IPS-11a (cell line): ENCODE results near the gene JAKMIP1.

Experiments used
- H3K4me3 ChIP-seq: one replicate; pipeline ENCODE4 v1.5.1; 2013; ENCODE audit warnings: low read depth, low read length, control low read depth

Gene JAKMIP1

DNA sequence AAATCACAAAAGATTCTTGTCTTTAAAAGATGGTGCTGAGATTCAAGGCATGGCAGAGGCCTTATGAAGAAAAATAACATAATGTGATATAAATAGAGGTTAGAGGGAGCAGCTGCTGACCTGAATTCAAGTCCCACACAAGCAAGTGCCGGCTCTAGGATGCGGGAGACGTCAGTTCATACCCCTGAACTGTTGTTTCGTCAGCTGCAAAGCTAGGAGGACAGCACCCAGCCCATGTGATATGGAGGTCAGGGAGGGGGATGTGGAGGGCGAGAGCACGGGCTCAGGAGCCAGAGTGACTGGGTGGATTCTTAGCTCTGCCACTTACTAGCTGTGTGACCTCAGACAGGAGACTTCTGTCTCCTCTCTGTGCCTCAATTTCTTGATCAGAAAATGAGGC is 77.9 kb downstream of the JAKMIP1 start:
- H3K4me3 ChIP-seq = no peak overlapping the region

DNA sequence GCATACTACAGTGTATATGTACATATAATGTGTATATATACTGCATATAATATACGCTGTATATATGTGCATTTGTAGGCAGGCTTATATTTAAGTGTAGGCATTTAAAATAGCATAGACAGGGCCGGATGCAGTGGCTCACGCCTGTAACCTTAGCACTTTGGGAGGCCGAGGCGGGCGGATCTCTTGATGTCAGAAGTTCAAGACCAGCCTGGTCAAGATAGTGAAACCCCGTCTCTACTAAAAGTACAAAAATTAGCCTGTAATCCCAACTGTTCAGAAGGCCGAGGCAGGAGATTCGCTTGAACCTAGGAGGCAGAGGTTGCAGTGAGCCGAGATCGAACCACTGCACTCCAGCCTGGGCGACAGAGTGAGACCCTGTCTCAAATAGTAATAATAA is 78.4 kb downstream of the JAKMIP1 start:
- no peak overlapping the region for H3K4me3 ChIP-seq

DNA sequence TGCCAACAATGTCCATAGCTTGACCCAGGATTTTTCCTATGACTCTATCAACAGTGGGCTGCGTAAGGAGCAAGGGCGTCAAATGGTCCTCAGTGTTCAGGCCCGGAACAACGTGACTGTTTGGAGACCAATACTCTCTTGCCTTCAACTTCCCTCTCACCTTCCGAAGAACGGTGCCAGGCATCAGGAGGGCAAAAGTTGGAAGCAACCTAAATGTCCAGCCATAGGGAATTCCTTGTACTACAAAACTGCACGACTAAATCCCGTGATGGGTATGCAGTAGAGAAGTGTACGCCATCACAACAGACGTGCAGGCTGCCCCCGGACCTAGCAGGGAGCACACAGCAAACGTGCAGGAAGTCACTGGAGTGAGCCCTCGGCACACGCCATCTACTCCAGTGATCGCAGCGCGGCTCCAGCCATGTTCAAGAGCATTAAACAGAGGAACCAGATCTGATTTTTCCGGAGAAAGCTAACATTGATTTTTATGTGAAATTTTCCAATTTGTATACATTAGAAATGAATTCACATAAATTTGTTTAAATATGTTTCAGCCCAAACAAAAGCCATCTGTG is 79.0 kb downstream of the JAKMIP1 start:
- H3K4me3 ChIP-seq = no peak overlapping the region

DNA sequence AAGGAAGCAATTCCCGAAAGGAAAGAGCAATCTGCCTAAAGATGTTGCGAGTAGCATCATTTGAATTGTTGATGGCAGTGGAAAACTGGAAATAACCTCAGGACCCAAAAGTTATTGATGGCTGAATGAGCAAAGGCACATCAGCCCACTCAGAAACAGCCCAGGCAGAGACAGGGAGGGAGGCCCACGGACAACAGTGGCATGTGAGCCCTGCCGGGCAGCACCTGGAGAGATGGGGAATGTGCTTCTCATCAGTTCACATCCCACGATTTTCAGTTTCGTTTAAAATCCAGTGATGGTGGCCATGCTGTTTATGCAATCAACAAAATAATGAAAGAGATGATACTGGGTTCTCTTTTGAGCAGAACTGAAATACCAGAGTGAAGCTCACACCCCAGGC is 80.0 kb downstream of the JAKMIP1 start:
- no peak overlapping the region for H3K4me3 ChIP-seq

DNA sequence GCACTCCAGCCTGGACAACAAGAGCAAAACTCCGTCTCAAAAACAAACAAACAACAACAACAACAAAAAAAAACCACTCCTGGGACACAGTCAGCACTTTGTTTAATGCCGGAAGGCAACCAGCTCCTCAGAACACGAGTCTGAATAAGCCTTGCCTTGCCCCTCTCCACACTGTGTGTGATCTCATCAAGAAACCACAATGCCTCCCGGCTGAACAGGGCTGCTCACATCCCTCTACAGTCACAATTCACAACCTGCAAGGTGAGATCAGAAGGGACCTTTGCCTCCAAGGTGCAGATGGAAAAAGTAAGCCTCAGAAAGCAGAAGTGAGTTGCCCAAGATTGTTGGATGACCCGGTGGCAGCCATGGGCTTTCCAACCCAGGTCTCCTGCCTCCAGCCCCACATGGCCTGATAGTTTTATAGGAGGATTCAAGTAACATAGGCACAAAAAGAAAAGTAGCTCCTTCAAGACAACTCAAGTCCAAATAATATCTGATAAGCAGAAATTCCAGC is 80.8 kb downstream of the JAKMIP1 start:
- no peak overlapping the region for H3K4me3 ChIP-seq

DNA sequence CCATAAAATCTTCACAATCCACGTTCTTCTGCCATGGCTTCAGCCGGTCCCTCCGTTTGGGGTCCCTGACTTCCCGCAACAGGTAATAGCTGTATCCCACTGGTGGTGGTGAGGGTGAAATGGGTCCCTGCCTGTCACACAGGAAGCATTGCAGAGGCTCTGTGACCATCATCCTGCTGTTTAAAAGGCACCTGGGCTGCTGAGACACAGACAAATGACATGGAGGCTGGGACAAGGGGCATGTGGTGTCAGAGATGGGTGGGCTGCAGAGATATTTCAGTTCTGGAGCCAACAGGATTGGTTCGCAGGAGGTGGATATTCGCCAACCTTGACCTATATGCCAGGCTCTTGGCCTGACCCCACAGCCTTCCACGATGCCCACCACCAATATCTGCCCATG is 82.1 kb downstream of the JAKMIP1 start:
- H3K4me3 ChIP-seq = no peak overlapping the region

DNA sequence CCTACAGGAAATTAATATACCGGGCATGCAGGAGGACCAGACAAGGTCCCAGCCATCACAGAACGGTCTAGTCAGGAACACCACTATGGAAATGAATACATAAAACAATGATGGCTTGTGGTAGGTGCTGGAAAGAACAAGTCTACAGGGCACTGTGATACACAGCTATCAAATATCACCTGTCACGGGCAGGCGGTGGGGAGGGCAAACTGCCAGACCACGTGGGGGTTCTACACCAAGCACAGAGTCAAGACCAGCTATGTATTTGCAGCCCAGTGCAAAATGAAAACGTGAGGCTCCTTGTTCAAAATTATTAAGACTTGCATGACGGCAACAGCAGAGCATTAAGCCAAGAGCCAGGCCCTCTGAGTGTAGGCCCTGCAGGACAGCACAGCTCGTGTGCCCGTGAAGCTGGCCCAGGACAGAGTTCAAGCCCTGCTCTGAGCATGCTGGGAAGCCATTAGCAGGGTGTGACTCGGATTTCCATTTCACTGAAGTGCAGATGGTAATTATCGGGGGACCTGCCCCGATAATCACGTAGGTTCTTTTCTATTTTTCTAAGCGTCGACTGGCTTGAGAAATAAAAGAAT is 83.6 kb downstream of the JAKMIP1 start:
- H3K4me3 ChIP-seq = no peak overlapping the region

DNA sequence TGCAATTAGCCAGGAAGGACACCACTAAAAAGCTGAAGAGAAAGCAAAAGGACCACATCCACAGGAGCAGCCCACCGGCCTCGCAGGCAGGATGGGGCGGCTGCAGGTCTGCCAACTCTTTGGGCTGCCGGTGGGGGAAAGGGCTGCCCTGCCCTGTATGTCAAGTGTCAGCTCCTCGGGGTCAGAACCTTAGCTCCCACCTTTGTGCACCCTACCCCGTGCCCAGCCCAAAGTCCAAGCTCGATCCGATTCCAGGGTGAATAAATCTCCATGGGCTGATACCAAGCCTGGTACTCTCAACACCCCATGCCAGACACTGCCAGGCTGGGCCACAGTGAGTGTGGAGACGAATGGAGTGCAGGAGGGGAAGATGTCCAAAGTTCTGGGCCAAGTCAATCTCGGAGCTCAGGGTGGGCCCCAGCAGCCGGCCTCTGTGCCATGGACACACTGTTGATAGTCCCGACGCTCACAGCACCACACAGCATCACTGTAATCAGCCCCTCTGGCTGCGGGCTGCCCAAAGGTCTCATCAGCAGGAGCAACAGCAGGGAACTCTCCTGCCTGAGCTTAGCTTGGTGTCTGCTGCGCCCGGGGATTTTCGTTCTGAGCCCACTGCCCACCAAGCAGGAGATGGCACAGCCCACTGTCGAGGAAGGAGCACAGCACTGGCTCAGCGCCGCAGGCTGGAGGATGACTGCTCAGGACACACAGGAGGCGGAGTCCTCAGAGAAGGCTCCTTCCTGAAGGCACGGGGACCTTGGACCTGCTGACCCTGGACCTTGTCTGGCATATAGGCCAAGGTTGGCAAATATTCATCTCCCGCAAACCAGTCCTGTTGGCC is 84.4 kb downstream of the JAKMIP1 start:
- H3K4me3 ChIP-seq = no peak overlapping the region

DNA sequence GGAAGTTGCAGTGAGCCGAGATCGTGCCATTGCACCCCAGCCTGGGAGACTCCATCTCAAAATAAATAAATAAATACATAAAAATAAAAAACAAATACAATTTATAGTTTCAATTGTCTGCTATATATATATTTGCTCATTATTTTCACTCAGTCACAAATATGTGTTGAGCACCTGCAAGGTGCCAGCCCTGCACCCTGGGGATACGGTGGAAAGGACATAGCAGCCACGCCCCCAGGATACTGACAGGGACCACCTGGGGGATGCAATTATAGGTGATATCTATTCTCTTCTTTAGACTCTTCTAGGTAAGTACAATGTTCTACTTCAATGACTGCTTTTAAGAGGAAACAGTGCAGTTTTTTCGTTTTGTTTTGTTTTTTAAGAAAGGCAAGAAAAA is 85.0 kb downstream of the JAKMIP1 start:
- no peak overlapping the region for H3K4me3 ChIP-seq

DNA sequence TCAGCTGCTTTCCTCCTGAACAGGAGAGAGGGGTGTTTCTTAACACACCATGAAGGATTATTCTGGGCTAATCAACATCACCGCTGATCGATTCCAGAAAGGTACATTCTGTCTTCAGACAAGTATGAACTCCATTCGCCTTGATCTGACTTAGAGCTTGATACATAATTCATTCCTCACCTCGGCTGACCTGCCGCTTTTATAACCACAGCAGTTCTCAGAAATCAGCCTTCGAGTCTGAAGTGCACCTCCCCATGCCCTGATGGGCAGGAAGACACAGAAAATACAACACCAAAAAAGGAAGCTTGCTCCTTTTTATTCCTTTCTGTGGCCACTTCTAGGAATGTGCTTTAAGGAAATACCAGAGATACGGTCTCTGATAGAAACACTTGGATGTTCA is 85.7 kb downstream of the JAKMIP1 start:
- no peak overlapping the region for H3K4me3 ChIP-seq

DNA sequence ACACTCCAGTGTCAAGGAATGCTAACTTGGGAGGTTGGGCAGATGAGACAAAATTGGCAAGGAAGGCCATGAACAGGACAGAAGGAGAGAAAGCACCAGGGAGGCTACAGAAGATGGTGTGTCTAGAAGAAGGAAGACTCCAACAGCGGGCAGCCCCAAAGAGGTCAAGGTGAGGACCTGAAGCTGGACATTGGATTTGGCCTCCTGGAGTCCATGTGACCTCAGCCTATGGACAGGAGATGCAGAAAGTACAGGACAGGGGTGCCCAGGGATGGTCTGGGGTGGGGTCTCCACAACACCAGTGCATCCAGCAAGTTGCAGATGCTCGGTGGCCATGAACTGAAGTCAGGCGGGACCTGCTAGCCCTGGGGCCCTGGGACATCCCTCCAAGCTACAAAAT is 86.2 kb downstream of the JAKMIP1 start:
- H3K4me3 ChIP-seq = no peak overlapping the region

DNA sequence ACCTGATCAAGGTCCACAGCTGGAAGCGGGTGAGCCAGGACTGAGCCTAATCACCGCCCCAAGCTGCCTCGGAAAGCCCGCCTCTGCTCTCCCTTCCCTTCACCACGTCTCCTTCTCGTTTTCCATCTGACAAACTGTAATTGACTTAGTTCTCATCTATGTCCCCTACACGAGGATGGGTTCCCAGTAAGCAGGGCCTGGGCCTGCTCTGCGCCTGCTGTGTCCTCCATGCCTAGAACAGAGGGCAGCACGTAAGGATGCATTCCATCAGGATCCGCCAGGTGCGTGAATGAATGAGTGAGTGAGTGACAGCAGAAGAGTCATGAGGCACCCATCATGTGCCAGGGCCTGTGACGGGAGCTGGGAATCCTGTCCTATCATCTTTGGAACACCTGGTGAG is 86.7 kb downstream of the JAKMIP1 start:
- H3K4me3 ChIP-seq = no peak overlapping the region

DNA sequence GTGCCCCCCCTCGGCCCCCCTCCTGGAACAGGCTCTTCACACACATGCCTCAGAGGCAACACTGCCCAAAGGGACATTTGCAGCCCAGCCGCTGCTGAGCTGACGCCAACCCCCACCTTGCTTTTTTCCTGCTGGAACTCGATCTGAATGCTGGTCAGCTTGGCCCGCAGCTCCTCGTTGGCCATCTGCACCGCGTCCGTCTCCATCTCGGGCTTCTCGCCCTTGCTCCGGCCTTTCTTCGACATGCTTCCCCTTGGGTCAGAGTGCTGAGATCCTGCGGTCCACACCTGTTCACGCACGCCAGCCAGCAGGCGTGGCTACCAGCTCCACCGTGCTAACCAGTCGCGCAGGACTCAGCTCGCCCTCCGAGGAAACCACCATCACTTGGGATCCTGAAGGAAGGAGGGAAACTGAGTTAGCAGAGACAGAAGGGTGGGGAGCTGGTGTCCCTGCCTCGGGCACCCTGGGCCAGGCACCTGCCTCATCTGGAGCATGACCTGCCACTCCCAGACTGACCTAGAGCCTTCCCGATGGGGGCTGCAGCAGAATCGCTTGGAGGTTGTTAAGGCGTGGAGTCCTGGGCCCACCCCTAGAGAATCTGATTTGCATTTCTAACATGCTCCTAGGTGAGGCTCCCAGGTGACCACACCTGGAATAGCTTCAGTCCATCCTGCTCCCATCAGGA is 87.6 kb downstream of the JAKMIP1 start:
- H3K4me3 ChIP-seq = no peak overlapping the region

DNA sequence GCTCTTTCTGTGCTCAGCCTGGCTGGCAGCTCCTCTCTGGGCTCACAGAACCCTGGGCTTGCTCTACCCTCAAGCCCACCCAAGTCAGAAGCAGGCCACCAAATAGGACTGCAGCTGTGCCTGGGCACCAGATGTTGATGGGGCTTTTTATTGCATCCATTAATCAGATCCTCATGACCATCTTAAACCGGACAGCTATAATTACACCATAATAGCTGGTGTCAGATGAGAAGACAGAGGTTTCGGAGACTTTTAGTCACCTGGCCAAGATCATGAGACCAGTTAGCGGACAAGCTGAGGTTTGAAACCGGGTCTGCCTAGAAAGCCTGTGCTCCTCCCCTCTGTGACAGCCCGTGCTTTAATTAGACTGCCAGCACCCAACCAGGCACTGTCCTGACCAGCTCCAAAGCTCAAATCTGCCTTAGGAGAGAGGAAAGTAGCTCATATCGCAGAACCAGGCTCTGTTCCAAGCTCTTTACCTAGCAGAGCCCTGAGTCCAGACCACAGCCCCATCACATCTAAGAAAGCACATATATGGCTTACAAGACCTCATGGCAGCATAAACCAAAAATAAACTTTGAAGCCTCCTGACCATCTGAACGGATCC is 88.9 kb downstream of the JAKMIP1 start:
- no peak overlapping the region for H3K4me3 ChIP-seq

DNA sequence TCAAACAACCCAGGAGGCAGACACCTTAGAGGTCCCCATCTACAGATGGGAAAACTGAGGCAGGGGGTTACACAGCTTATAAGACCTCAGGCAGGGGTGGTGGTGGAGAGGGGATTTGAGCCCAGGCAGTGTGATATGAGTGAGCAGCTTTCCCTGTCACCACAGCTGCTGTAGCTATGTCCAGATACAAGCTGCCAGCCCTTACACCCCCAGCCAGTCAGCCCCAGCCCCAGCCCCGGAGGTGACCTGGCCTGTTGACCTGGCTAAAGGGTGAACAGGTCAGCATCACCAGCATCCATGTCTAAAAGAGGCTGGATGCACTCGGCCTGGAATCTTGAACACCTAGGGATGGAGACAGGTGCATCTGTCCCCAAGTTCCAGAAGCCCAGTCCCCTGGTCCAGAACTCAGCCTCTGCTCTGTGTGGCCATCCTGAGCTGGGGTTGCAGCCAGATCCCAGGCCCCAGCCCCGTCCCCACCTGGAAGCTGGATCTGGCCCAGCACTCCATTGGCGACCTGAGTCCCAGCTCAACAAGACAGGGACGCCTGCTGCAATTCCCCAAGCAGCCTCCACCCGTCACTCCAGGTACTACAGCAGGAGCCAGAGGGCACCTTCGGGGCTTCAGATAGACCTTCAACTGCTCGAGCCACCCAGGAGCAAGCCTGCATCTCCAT is 89.5 kb downstream of the JAKMIP1 start:
- H3K4me3 ChIP-seq = no peak overlapping the region

DNA sequence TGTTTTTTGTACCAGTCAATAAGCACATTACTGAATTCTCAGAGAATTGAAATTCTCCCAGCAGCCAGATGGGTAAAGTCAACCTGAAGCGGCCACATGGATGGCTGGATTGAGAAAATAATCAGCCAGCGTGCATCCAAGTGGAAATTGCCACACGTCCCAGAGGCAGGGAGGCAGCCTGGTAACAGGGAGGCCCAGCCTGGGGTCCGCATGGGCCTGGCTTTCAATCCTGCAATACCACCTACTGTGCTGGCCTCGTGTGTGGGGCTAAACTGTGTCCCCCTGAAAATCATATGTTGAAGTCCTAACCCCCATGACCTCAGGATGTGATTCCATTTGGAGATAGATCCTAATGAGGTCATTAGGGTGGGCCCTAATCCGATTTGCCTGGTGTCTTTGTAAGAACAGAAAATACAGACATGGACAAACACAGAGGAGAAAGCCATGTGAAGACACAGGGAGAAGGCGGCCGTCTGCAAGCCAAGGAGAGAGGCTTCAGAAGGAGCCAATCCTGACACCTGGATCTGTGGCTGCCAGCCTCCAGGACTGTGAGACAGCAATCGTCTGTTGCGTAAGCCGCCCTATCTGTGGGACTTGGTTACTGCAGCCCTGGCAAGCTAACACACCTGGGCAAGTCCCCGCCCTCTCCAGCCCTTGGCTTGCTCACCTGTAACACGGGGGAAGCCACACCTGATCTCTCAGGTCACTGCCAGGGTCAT is 90.3 kb downstream of the JAKMIP1 start:
- no peak overlapping the region for H3K4me3 ChIP-seq

DNA sequence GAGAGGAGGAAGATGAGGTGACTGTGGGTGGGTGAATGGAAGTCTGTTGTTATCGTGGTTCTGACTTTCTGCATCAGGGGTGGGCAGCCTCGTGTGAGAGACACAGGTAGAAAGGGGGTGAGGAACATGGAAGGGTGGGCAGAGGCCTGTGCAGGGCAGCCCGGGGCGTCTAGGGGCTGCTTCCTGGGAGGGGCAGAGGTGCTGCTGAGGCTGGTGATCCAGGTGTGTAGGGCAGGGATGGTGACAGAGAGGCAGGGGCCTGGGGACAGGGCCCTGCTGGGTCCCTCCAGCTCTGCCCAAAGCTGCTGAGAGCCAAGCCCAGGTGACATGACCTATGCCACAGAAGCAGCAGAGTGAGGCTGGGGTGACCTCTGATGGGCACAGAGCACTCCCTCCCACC is 92.5 kb downstream of the JAKMIP1 start:
- no peak overlapping the region for H3K4me3 ChIP-seq

DNA sequence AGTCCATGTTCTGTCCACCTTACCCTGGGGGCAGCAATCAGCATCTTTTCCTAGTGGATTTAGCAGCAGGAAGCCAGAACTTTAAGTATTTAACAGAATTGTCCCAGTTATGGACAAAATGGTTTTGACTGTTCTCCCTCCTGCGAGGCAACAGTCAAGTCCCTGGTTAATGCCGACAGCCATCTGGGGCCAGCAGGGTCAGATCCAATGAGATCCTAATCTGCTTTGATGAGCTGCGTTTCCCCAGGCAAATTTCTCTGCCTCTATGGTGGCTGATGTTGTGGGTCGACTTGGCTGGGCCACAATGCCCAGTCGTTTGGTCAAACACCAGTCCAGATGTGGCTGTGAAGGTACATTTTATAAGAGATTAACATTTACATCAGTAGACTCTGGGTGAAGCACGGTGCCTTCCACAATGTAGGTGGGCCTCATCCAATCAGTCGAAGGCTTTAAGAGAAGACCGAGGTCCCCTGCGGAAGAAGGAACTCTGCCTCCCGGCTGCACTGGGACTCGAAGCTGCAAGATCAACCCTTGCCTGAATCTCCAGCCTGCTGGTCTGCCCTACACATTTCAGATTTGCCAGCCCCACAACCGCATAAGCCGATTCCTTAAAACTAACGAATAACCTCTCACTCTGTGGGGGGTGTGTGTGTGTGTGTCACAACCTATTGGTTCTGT is 93.1 kb downstream of the JAKMIP1 start:
- no peak overlapping the region for H3K4me3 ChIP-seq

DNA sequence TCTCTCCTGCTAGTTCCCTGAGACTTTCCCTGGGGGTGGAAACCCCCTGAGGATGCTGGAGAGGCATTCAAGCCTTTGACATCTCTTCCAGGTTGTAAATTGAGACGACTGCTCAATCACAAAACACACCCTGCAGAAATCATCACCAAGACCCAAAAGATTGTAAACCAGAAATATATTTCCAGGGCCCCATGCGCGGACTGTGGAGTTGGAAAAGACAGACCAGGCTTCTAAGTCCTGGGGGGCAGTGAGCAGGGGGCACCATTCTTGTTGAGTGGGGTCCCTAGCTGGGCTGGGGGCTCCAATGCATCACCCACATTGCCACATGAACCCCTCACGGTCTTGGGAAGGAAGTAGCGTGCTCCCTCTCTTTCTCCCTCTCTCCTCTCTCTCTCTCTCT is 94.2 kb downstream of the JAKMIP1 start:
- H3K4me3 ChIP-seq = no peak overlapping the region
